GM12878 (cell line): ENCODE measurements around the gene B4GALT3. TPM values are rescaled to one million over a fixed set of nuclear protein-coding genes. Genes with fewer than 3 reads are reported as not detected.

Experiments used
- ASH2L ChIP-seq: fragments of 300-600, 200-600 bp; sonication (generic); IDR thresholded peaks from 2 replicates; pipeline ENCODE4 v1.6.1; 2017; ENCODE audit warnings: low read depth, mild to moderate bottlenecking, borderline replicate concordance
- BMI1 ChIP-seq: fragments of 450-650 bp; IDR thresholded peaks from 2 replicates; pipeline ENCODE4 v1.6.1; 2016; ENCODE audit warnings: mild to moderate bottlenecking, moderate library complexity, borderline replicate concordance
- CREM ChIP-seq: IDR thresholded peaks from 2 replicates; pipeline ENCODE4 v1.6.1; 2014; ENCODE audit warnings: antibody characterized with exemption, low read depth
- FOS ChIP-seq: IDR thresholded peaks from 3 replicates; pipeline ENCODE4 v1.6.1; 2011; ENCODE audit warnings: borderline replicate concordance; ENCODE audit not compliant: insufficient read length; ENCODE audit errors: extremely low read depth
- MYC ChIP-seq: IDR thresholded peaks from 2 replicates; pipeline ENCODE4 v1.6.1; 2011; ENCODE audit warnings: mild to moderate bottlenecking, low read length, moderate library complexity, inconsistent platforms; ENCODE audit not compliant: insufficient read depth, insufficient replicate concordance, insufficient read length, severe bottlenecking
- NBN ChIP-seq: fragments of 450-650 bp; IDR thresholded peaks from 2 replicates; pipeline ENCODE4 v1.6.1; 2016
- NR2C1 ChIP-seq: fragments of 450-650 bp; IDR thresholded peaks from 2 replicates; pipeline ENCODE4 v1.6.1; 2017; ENCODE audit warnings: antibody characterized with exemption, mild to moderate bottlenecking, moderate library complexity
- PAX5 ChIP-seq: IDR thresholded peaks from 2 replicates; pipeline ENCODE4 v1.6.1; 2011; ENCODE audit warnings: low read depth, low read length, borderline replicate concordance
- RB1 ChIP-seq: fragments of 450-650 bp; formaldehyde crosslinking; IDR thresholded peaks from 2 replicates; pipeline ENCODE4 v1.6.1; 2017; ENCODE audit warnings: mild to moderate bottlenecking, borderline replicate concordance
- RCOR1 ChIP-seq: conservative IDR thresholded peaks from 2 replicates; pipeline ENCODE4 v1.6.1; 2012; ENCODE audit warnings: low read depth, low read length, improper control_type of control experiment
- SMARCA5 ChIP-seq: fragments of 450-650 bp; IDR thresholded peaks from 2 replicates; pipeline ENCODE4 v1.6.1; 2017; ENCODE audit warnings: mild to moderate bottlenecking
- SMC3 ChIP-seq: IDR thresholded peaks from 2 replicates; pipeline ENCODE4 v1.6.1; 2011; ENCODE audit warnings: low read length, improper control_type of control experiment, borderline replicate concordance
- SP1 ChIP-seq: IDR thresholded peaks from one replicate; pipeline ENCODE4 v1.6.1; 2011; ENCODE audit warnings: low read depth, low read length
- SPI1 ChIP-seq: IDR thresholded peaks from 2 replicates; pipeline ENCODE4 v1.6.1; 2011; ENCODE audit warnings: low read depth, mild to moderate bottlenecking, low read length, moderate library complexity, borderline replicate concordance; ENCODE audit not compliant: insufficient read depth
- polyA plus RNA-seq, 11 experiments: library from polyadenylated mRNA; depleted of rRNA in 4 of 11; unstranded in 6 of 11; stranded (reverse) in 5 of 11; fragments of >200 nt; fragmentation: Nextera tagmentation in 4 of 11; fragmentation: Illumina TruSeq in 1 of 11; extraction: Ambion mirVana in 4 of 11; extraction: Trizol in 1 of 11; gene quantifications; 1 replicate in 1 of 11; 2 replicates in 10 of 11; pipeline versions ENCODE4 v1.2.1 to v1.2.3, GENCODE V29; 2011 to 2016; ENCODE audit warnings: inconsistent platforms in 2 of 11, missing spikeins in 2 of 11, low read depth in 1 of 11
- total RNA-seq, 4 experiments: library from RNA; depleted of rRNA in 3 of 4; stranded (reverse); fragments of >200 nt in 3 of 4; fragmentation: Illumina TruSeq in 1 of 4; extraction: Trizol in 1 of 4; gene quantifications; 2 replicates each; pipeline versions ENCODE4 v1.2.1 to v1.2.3, GENCODE V29; 2013 to 2021
- TF ChIP-seq, protein P1 (sequence below): fragments of 450-650 bp; IDR thresholded peaks from 2 replicates; pipeline ENCODE4 v1.6.1; 2018; ENCODE audit warnings: mild to moderate bottlenecking, low read depth, moderate library complexity; ENCODE audit not compliant: partially characterized antibody
- TF ChIP-seq, protein P2 (sequence below), 3 experiments: IDR thresholded peaks in 2 of 3; conservative IDR thresholded peaks in 1 of 3; 2 replicates each; pipeline ENCODE4 v1.5.1; 2011; ENCODE audit warnings: low read depth in 3 of 3, low read length in 3 of 3, mild to moderate bottlenecking in 3 of 3, control low read depth in 2 of 3, moderate library complexity in 2 of 3, inconsistent platforms in 1 of 3, mixed read lengths in 1 of 3; ENCODE audit not compliant: control insufficient read depth in 2 of 3, insufficient read depth in 1 of 3; ENCODE audit errors: extremely low read depth in 1 of 3
- TF ChIP-seq, protein P3 (sequence below): fragments of 450-650 bp; IDR thresholded peaks from 2 replicates; pipeline ENCODE4 v1.6.1; 2014; ENCODE audit warnings: mild to moderate bottlenecking
- TF ChIP-seq, protein P4 (sequence below): fragments of 450-650 bp; IDR thresholded peaks from 2 replicates; pipeline ENCODE4 v1.6.1; 2016; ENCODE audit warnings: mild to moderate bottlenecking
- TF ChIP-seq, protein P5 (sequence below): fragments of 450-650 bp; IDR thresholded peaks from 2 replicates; pipeline ENCODE4 v1.6.1; 2017; ENCODE audit warnings: mild to moderate bottlenecking

B4GALT3 gene
- total and polyA plus RNA-seq, 10 of the 15 experiments (the other 5 are each of a cell fraction or from before 2014, with no cell fraction given), result 27.1 to 58.9 (median 42.6) TPM

DNA sequence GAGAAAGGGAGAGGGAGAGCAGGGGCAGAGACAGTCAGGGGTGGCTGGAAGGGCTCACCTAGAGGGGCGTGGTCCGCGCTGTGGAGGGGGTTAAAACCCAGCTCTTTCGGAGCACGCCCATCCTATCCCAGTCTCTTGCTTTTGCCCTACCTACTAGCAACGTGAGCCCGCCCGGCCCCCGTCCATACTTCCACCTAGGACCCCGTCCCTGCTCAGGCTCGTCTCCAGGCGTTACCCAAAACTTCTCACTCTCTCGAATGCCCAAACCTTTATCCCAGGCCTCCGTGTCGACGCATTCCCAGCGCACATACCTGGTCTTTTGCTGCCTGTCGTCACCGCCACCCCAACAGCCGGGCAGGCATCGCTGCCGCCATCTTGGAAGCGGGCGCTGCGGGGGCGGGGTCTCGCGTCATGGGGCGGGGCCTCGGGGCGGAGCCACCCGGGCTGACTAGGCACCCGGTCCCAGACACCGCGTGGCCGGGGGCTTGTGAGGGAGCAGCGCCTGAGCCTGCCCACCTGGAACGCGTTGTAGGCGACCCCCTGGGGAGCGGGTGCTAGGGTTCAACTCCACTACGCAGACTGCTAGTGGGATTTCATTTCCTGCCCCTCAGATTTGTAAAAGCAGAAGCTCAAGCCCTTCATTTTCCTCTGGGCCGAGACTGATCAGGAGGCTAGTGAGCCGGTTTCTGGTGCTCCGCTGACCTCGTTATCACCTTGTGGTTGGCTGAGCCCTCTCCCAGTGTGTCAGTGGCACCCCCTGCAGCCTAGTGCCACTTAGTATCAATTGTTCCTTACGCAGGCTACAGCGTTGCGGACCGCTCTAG, at the start of gene B4GALT3 (continued):
- TF ChIP-seq, protein P1, sequence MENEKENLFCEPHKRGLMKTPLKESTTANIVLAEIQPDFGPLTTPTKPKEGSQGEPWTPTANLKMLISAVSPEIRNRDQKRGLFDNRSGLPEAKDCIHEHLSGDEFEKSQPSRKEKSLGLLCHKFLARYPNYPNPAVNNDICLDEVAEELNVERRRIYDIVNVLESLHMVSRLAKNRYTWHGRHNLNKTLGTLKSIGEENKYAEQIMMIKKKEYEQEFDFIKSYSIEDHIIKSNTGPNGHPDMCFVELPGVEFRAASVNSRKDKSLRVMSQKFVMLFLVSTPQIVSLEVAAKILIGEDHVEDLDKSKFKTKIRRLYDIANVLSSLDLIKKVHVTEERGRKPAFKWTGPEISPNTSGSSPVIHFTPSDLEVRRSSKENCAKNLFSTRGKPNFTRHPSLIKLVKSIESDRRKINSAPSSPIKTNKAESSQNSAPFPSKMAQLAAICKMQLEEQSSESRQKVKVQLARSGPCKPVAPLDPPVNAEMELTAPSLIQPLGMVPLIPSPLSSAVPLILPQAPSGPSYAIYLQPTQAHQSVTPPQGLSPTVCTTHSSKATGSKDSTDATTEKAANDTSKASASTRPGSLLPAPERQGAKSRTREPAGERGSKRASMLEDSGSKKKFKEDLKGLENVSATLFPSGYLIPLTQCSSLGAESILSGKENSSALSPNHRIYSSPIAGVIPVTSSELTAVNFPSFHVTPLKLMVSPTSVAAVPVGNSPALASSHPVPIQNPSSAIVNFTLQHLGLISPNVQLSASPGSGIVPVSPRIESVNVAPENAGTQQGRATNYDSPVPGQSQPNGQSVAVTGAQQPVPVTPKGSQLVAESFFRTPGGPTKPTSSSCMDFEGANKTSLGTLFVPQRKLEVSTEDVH, result no peak
- peak; percentile 53; the same call in 1 of the 2 replicates for TF ChIP-seq PAX5
- no peak for TF ChIP-seq SMARCA5
- TF ChIP-seq, protein P2, sequence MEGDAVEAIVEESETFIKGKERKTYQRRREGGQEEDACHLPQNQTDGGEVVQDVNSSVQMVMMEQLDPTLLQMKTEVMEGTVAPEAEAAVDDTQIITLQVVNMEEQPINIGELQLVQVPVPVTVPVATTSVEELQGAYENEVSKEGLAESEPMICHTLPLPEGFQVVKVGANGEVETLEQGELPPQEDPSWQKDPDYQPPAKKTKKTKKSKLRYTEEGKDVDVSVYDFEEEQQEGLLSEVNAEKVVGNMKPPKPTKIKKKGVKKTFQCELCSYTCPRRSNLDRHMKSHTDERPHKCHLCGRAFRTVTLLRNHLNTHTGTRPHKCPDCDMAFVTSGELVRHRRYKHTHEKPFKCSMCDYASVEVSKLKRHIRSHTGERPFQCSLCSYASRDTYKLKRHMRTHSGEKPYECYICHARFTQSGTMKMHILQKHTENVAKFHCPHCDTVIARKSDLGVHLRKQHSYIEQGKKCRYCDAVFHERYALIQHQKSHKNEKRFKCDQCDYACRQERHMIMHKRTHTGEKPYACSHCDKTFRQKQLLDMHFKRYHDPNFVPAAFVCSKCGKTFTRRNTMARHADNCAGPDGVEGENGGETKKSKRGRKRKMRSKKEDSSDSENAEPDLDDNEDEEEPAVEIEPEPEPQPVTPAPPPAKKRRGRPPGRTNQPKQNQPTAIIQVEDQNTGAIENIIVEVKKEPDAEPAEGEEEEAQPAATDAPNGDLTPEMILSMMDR (IDR thresholded peaks at IDR 0.05 in 2 of 3, conservative IDR thresholded peaks at IDR 0.05 in 1 of 3; ENCODE audit: control insufficient read depth in 2 of 3, extremely low read depth in 1 of 3, insufficient read depth in 1 of 3, low read depth in 3 of 3, low read length in 3 of 3), result 0 out of 6 replicates have a peak, but pooled peaks of 1 of the 3 experiments have one; percentile 8
- TF ChIP-seq RCOR1, result no peak
- TF ChIP-seq FOS, result no peak
- no peak for TF ChIP-seq BMI1
- no peak for TF ChIP-seq SMC3
- no peak for TF ChIP-seq ASH2L
- no peak for TF ChIP-seq MYC
- 0 out of 2 replicates have a peak, but pooled peaks have one; percentile 38 for TF ChIP-seq RB1
- no peak for TF ChIP-seq NR2C1
- TF ChIP-seq, protein P3, sequence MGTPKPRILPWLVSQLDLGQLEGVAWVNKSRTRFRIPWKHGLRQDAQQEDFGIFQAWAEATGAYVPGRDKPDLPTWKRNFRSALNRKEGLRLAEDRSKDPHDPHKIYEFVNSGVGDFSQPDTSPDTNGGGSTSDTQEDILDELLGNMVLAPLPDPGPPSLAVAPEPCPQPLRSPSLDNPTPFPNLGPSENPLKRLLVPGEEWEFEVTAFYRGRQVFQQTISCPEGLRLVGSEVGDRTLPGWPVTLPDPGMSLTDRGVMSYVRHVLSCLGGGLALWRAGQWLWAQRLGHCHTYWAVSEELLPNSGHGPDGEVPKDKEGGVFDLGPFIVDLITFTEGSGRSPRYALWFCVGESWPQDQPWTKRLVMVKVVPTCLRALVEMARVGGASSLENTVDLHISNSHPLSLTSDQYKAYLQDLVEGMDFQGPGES, result no peak
- TF ChIP-seq, protein P4, sequence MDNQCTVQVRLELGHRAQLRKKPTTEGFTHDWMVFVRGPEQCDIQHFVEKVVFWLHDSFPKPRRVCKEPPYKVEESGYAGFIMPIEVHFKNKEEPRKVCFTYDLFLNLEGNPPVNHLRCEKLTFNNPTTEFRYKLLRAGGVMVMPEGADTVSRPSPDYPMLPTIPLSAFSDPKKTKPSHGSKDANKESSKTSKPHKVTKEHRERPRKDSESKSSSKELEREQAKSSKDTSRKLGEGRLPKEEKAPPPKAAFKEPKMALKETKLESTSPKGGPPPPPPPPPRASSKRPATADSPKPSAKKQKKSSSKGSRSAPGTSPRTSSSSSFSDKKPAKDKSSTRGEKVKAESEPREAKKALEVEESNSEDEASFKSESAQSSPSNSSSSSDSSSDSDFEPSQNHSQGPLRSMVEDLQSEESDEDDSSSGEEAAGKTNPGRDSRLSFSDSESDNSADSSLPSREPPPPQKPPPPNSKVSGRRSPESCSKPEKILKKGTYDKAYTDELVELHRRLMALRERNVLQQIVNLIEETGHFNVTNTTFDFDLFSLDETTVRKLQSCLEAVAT, result no peak; the same call in none of the 2 replicates
- TF ChIP-seq, protein P5, sequence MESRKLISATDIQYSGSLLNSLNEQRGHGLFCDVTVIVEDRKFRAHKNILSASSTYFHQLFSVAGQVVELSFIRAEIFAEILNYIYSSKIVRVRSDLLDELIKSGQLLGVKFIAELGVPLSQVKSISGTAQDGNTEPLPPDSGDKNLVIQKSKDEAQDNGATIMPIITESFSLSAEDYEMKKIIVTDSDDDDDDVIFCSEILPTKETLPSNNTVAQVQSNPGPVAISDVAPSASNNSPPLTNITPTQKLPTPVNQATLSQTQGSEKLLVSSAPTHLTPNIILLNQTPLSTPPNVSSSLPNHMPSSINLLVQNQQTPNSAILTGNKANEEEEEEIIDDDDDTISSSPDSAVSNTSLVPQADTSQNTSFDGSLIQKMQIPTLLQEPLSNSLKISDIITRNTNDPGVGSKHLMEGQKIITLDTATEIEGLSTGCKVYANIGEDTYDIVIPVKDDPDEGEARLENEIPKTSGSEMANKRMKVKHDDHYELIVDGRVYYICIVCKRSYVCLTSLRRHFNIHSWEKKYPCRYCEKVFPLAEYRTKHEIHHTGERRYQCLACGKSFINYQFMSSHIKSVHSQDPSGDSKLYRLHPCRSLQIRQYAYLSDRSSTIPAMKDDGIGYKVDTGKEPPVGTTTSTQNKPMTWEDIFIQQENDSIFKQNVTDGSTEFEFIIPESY, result no peak
- peak; percentile 47 for TF ChIP-seq SP1
- no peak for TF ChIP-seq SPI1
- TF ChIP-seq CREM, result peak; percentile 73
- peak; percentile 88 for TF ChIP-seq NBN
